Gastroesophageal sphincter (tissue), 4 donors: ENCODE data around the gene HMGN1. TPM values are rescaled to one million over a fixed set of nuclear protein-coding genes. Genes with fewer than 3 reads are reported as not detected.
A peak's percentile ranks its signal among the peaks of the same experiment; 100 is the strongest.

Experiments used
- ATAC-seq: fragments of 150-250 bp; one replicate; pipeline ENCODE4 v1.9.1; 2016; ENCODE audit warnings: mild to moderate bottlenecking, moderate library complexity
- H3K27ac ChIP-seq, 4 donors: fragments of 200-600 bp; sonication (generic) in 3 of 4; 1 replicate in 3 of 4; 2 replicates in 1 of 4; pipeline ENCODE4 v1.5.1; 2016 to 2019
- H3K27me3 ChIP-seq: fragments of 200-600 bp; sonication (generic); one replicate; pipeline ENCODE4 v1.5.1; 2019
- H3K36me3 ChIP-seq, 2 donors: fragments of 200-600 bp; sonication (generic); one replicate each; pipeline ENCODE4 v1.5.1; 2019; ENCODE audit warnings: control low read depth in 1 of 2
- H3K4me1 ChIP-seq, 3 donors: fragments of 200-600 bp; sonication (generic); 1 replicate in 2 of 3; 2 replicates in 1 of 3; pipeline ENCODE4 v1.5.1; 2016 to 2019; ENCODE audit warnings: control low read depth in 2 of 3
- H3K4me3 ChIP-seq, 2 donors: fragments of 200-600 bp; sonication (generic); one replicate each; pipeline ENCODE4 v1.5.1; 2019; ENCODE audit warnings: mild to moderate bottlenecking in 1 of 2, moderate library complexity in 1 of 2
- H3K9me3 ChIP-seq, 3 donors: fragments of 200-600 bp; sonication (generic); one replicate each; pipeline ENCODE4 v1.5.1; 2017 to 2019; ENCODE audit warnings: control low read depth in 2 of 3
- EP300 ChIP-seq: sonication (generic); formaldehyde crosslinking; IDR thresholded peaks from one replicate; pipeline ENCODE4 v1.6.1; 2017; ENCODE audit warnings: antibody characterized with exemption, mild to moderate bottlenecking
- POLR2A ChIP-seq, 2 donors: fragments of 450-650 bp; IDR thresholded peaks; one replicate each; pipeline ENCODE4 v1.6.1; 2017; ENCODE audit warnings: antibody characterized with exemption in 2 of 2, mild to moderate bottlenecking in 2 of 2, moderate library complexity in 1 of 2
- POLR2AphosphoS5 ChIP-seq: sonication (generic); formaldehyde crosslinking; IDR thresholded peaks from one replicate; pipeline ENCODE4 v1.6.1; 2017; ENCODE audit warnings: antibody characterized with exemption
- WGBS, 2 donors: methylation state at CpG; one replicate each; pipeline ENCODE4 v1.1.5; 2018; ENCODE audit warnings: low coverage in 1 of 2; 5-methylcytosine and 5-hydroxymethylcytosine counted together
- total RNA-seq, 4 donors: library from RNA; depleted of rRNA; stranded (reverse); fragments of >200 nt; gene quantifications; one replicate each; pipeline ENCODE4 v1.1.0, GENCODE V29; 2016
- TF ChIP-seq, protein P1 (sequence below), 4 experiments: fragments of 200-600 bp in 2 of 4; fragments of 450-650 bp in 2 of 4; sonication (generic) in 1 of 4; IDR thresholded peaks; one replicate each; pipeline ENCODE4 v1.5.1; 2017 to 2019; ENCODE audit warnings: antibody characterized with exemption in 4 of 4, mild to moderate bottlenecking in 2 of 4, moderate library complexity in 2 of 4

Gene HMGN1
- total RNA-seq, 4 donors from 2014 or later = 69.0 to 117 (median 80.8) TPM

DNA sequence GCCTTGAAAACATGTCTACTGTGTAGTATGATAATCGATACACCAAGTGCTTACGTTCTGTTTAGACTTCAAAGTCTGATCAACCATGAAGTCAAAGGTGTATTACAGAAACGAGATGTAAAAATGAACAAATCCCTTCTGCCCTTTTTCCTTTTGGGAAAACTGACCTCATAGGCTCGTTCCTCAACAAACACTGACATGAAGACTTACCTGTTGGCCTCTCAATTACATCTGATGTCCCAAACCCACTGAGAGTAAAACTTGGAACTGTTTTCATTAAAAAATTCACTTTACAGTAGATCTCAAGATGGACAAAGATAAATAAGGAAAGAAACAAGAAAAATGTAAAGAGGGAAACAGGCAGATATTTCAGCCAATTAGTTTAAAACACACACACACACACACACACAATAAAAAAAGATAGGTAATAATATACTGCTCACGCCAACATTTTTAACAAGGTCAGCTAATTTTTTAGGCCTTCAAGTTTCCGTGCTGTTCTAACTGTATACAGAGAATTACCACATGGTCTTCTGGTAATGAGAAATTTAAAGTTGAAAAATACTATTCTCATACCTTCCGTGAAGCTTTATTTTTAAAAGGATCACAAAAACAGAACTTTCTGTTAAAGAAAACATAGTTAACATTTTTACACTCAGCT lies 2.1 kb downstream of the HMGN1 start:
- no peaks in the 10 kb centered on the region for H3K27me3 ChIP-seq
- H3K4me1 ChIP-seq = peaks cover 0 to 57% (median 5%) of the 10 kb centered on the region in 3 donors
- 30 to 45% methylated on average over 7 of the region's 7 CpGs for WGBS, 2 donors
- no peak for ATAC-seq
- no peaks in the 10 kb centered on the region for H3K9me3 ChIP-seq
- TF ChIP-seq, protein P1, sequence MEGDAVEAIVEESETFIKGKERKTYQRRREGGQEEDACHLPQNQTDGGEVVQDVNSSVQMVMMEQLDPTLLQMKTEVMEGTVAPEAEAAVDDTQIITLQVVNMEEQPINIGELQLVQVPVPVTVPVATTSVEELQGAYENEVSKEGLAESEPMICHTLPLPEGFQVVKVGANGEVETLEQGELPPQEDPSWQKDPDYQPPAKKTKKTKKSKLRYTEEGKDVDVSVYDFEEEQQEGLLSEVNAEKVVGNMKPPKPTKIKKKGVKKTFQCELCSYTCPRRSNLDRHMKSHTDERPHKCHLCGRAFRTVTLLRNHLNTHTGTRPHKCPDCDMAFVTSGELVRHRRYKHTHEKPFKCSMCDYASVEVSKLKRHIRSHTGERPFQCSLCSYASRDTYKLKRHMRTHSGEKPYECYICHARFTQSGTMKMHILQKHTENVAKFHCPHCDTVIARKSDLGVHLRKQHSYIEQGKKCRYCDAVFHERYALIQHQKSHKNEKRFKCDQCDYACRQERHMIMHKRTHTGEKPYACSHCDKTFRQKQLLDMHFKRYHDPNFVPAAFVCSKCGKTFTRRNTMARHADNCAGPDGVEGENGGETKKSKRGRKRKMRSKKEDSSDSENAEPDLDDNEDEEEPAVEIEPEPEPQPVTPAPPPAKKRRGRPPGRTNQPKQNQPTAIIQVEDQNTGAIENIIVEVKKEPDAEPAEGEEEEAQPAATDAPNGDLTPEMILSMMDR (IDR thresholded peaks at IDR 0.05) = no peak
- TF ChIP-seq EP300 (no peak), POLR2A (IDR thresholded peaks at IDR 0.05) (no peak), POLR2AphosphoS5 (no peak)
- H3K27ac ChIP-seq = peak overlapping the region in 3 of 4 donors; percentile 20 to 97 (median 93)
- peaks cover 0 to 16% of the 10 kb centered on the region in 2 donors for H3K36me3 ChIP-seq
- H3K4me3 ChIP-seq = peak overlapping the region; percentile 50 to 83

DNA sequence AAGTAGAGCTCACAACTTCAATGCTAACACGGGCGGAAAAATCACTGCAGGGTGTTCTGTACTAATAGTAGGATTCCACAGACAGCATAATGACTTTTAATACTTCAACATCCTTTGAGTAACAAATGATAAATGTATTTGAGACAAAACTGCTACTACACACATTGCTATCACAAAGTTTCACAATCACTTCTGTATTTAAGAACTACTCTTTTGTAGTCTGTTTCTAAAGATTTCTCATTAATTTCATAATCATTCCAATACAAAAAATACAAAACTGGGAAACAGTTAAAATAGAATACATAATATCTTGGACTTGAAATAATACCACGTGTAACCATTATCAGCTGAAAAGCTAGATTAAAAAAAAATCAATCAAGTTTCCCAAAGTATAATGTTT lies 2.7 kb downstream of the HMGN1 start:
- peaks cover 0 to 22% of the 10 kb centered on the region in 2 donors for H3K36me3 ChIP-seq
- 12 to 18% methylated on average over 3 of the region's 3 CpGs for WGBS, 2 donors
- no peaks in the 10 kb centered on the region for H3K27me3 ChIP-seq
- H3K4me1 ChIP-seq = peaks cover 0 to 57% (median 5%) of the 10 kb centered on the region in 3 donors
- no peaks in the 10 kb centered on the region for H3K9me3 ChIP-seq
- H3K27ac ChIP-seq = peak overlapping the region in 3 of 4 donors; percentile 8 to 97 (median 93)
- TF ChIP-seq POLR2A (IDR thresholded peaks at IDR 0.05) (no peak), EP300 (no peak)
- no peak for ATAC-seq
- H3K4me3 ChIP-seq = peak overlapping the region in 1 of 2 donors; percentile 83

DNA sequence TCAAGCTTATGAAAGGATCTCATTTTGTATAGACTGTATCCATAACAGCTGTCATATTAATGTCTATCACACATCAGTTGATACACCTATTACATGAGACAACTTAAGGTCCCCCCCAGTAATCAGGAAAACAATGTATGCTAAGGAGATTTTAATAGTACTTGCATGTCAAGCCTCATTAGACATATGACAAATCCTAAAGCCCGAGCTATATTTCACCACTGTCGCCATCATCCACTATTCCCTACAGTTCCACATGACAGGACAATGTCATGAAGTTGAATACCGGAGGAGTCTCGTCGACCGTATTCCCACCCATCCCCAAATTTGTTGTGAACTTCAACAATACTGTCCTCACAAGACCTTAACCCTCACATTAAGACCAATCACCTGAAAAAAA lies 3.4 kb downstream of the HMGN1 start:
- peak overlapping the region; percentile 17 to 83 for H3K4me3 ChIP-seq
- TF ChIP-seq EP300 (no peak), POLR2A (IDR thresholded peaks at IDR 0.05) (no peak), POLR2AphosphoS5 (no peak)
- TF ChIP-seq, protein P1 (IDR thresholded peaks at IDR 0.05) = no peak
- whole genome bisulfite sequencing, 2 donors = 75 to 83% methylated on average over 6 of the region's 6 CpGs
- H3K27ac ChIP-seq = peak overlapping the region in 3 of 4 donors; percentile 8 to 97 (median 26)
- no peaks in the 10 kb centered on the region for H3K9me3 ChIP-seq
- peaks cover 0 to 57% (median 5%) of the 10 kb centered on the region in 3 donors for H3K4me1 ChIP-seq
- no peak for ATAC-seq
- peaks cover 0 to 28% of the 10 kb centered on the region in 2 donors for H3K36me3 ChIP-seq
- H3K27me3 ChIP-seq = no peaks in the 10 kb centered on the region

DNA sequence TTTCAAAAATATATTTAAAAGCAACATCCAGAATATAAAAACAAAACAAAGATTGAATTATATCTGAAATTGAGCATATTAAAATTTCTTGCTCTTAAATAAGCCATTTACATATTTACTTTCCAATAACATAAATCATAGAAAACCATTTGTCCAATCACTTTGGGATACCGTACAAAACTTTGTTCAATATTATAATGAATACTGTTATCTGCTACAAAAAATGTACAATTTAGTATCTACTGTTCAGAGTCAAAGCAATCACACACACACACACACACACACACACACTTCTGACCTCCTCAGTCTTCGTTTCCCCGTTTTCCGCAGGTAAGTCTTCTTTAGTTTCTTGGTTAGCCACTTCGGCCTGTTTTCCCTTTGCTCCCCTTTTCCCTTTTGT lies 4.0 kb downstream of the HMGN1 start:
- peak overlapping the region in 1 of 2 donors; percentile 83 for H3K4me3 ChIP-seq
- no peaks in the 10 kb centered on the region for H3K9me3 ChIP-seq
- no peak for ATAC-seq
- H3K27ac ChIP-seq = peak overlapping the region in 1 of 4 donors; percentile 97
- H3K27me3 ChIP-seq = no peaks in the 10 kb centered on the region
- TF ChIP-seq, protein P1 (IDR thresholded peaks at IDR 0.05) = no peak
- no peak for TF ChIP-seq POLR2A (IDR thresholded peaks at IDR 0.05)
- TF ChIP-seq POLR2AphosphoS5 = no peak
- TF ChIP-seq EP300 = no peak
- peaks cover 0 to 52% (median 3%) of the 10 kb centered on the region in 3 donors for H3K4me1 ChIP-seq
- H3K36me3 ChIP-seq = peaks cover 0 to 28% of the 10 kb centered on the region in 2 donors
- WGBS, 2 donors = 84 to 90% methylated on average over 5 of the region's 5 CpGs

DNA sequence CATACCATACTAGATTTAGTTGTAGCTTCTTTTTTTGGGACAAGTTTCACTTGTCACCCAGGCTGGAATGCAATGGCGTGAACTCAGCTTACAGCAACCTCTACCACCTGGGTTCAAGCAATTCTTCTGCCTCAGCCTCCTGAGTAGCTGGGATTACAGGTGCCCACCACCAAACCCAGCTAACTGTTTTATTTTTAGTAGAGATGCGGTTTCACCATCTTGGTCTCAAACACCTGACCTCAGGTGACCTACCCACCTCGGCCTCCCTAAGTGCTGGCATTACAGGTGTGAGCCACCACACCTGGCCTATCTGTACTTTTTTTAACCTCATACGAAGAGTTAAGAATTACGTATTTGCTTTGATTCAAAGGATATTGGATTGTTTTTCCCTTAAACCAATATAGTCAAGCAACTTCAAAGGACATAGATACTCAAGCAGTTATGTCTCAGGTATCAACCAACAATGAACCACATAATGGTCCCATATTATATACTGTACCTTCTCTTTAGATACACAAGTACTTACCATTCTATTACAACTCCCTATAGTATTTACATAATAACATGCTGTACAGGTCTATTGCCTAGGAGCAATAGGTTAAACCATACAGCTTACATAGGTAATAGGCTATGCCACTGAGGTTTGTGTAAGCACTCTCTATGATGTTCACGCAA lies 7.5 kb downstream of the HMGN1 start:
- ATAC-seq = no peak
- Histone ChIP-seq H3K9me3 (no peaks in the 10 kb centered on the region), H3K27ac (no peak overlapping the region), H3K36me3 (peaks cover 0 to 28% of the 10 kb centered on the region in 2 donors), H3K27me3 (no peaks in the 10 kb centered on the region), H3K4me1 (peaks cover 0 to 32% (median 0%) of the 10 kb centered on the region in 3 donors), H3K4me3 (no peak overlapping the region)
- 94 to 100% methylated on average over 3 to 6 of the region's 6 CpGs for WGBS, 2 donors
- TF ChIP-seq, protein P1 (IDR thresholded peaks at IDR 0.05) = no peak
- TF ChIP-seq EP300 (no peak), POLR2AphosphoS5 (no peak), POLR2A (IDR thresholded peaks at IDR 0.05) (no peak)
